KMS-11 (cell line): Measurements from ENCODE around the gene RAB10.

Experiments used
- H2AFZ ChIP-seq: fragments of 200-600 bp; sonication (generic); 2 replicates; pipeline ENCODE4 v1.6.1; 2016; ENCODE audit warnings: antibody characterized with exemption, mixed run types, low read depth
- H3K27ac ChIP-seq: fragments of 200-600 bp; sonication (generic); 2 replicates; pipeline ENCODE4 v1.6.1; 2016; ENCODE audit warnings: mild to moderate bottlenecking, mixed run types
- H3K27me3 ChIP-seq: fragments of 200-600 bp; sonication (generic); 2 replicates; pipeline ENCODE4 v1.6.1; 2017; ENCODE audit warnings: mild to moderate bottlenecking, low read depth, mixed run types, moderate library complexity; ENCODE audit not compliant: insufficient read depth
- H3K36me3 ChIP-seq: fragments of 200-600 bp; sonication (generic); 2 replicates; pipeline ENCODE4 v1.6.1; 2017; ENCODE audit warnings: mild to moderate bottlenecking, mixed run types; ENCODE audit not compliant: insufficient read depth
- H3K4me1 ChIP-seq: fragments of 200-600 bp; sonication (generic); 2 replicates; pipeline ENCODE4 v1.6.1; 2016; ENCODE audit warnings: mild to moderate bottlenecking, low read depth, mixed run types; ENCODE audit not compliant: poor library complexity, severe bottlenecking
- H3K4me2 ChIP-seq: fragments of 200-600 bp; sonication (generic); 2 replicates; pipeline ENCODE4 v1.7.0; 2016; ENCODE audit warnings: mild to moderate bottlenecking, mixed run types
- H3K4me3 ChIP-seq: fragments of 200-600 bp; sonication (generic); IDR thresholded peaks from 2 replicates; pipeline ENCODE4 v1.6.1; 2017; ENCODE audit warnings: low read depth, low read length, mixed read lengths; ENCODE audit not compliant: insufficient read depth
- H3K79me2 ChIP-seq: fragments of 200-600 bp; sonication (generic); 2 replicates; pipeline ENCODE4 v1.6.1; 2016; ENCODE audit warnings: low read depth, mixed run types; ENCODE audit not compliant: insufficient read depth
- H3K9ac ChIP-seq: fragments of 200-600 bp; sonication (generic); 2 replicates; pipeline ENCODE4 v1.6.1; 2016; ENCODE audit warnings: mild to moderate bottlenecking, mixed run types
- H4K20me1 ChIP-seq: fragments of 200-600 bp; sonication (generic); 2 replicates; pipeline ENCODE4 v1.6.1; 2016; ENCODE audit warnings: mild to moderate bottlenecking, mixed run types; ENCODE audit not compliant: insufficient read depth
- TF ChIP-seq, protein P1 (sequence below): fragments of 200-600 bp; sonication (generic); conservative IDR thresholded peaks from 2 replicates; pipeline ENCODE4 v1.6.1; 2017; ENCODE audit warnings: low read depth, mild to moderate bottlenecking, antibody characterized with exemption, low read length, moderate library complexity, mixed read lengths

The RAB10 gene

GRCh38 chr2:26033818-26034636 is at the start of gene RAB10:
Gene RAB10 (plus strand): TSS chr2:26034084. CDS start chr2:26034609, 525 bp downstream.
- H3K4me3 ChIP-seq = peak within 1 kb of the TSS; percentile 76
- TF ChIP-seq, protein P1, sequence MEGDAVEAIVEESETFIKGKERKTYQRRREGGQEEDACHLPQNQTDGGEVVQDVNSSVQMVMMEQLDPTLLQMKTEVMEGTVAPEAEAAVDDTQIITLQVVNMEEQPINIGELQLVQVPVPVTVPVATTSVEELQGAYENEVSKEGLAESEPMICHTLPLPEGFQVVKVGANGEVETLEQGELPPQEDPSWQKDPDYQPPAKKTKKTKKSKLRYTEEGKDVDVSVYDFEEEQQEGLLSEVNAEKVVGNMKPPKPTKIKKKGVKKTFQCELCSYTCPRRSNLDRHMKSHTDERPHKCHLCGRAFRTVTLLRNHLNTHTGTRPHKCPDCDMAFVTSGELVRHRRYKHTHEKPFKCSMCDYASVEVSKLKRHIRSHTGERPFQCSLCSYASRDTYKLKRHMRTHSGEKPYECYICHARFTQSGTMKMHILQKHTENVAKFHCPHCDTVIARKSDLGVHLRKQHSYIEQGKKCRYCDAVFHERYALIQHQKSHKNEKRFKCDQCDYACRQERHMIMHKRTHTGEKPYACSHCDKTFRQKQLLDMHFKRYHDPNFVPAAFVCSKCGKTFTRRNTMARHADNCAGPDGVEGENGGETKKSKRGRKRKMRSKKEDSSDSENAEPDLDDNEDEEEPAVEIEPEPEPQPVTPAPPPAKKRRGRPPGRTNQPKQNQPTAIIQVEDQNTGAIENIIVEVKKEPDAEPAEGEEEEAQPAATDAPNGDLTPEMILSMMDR = no peak
- H3K79me2 ChIP-seq = peaks cover 49% of the 10 kb centered on the region
- H3K9ac ChIP-seq = peak within 1 kb of the TSS; percentile 95
- H3K4me2 ChIP-seq = peak within 1 kb of the TSS; percentile 95
- H3K27ac ChIP-seq = peak within 1 kb of the TSS; percentile 96
- peaks cover 32% of the 10 kb centered on the region for H3K4me1 ChIP-seq
- H3K36me3 ChIP-seq = no peaks in the 10 kb centered on the region
- H4K20me1 ChIP-seq = peaks cover 12% of the 10 kb centered on the region; the same call in 1 of the 2 replicates
- H3K27me3 ChIP-seq = no peaks in the 10 kb centered on the region
- H2AFZ ChIP-seq = peak within 1 kb of the TSS; percentile 98

DNA sequence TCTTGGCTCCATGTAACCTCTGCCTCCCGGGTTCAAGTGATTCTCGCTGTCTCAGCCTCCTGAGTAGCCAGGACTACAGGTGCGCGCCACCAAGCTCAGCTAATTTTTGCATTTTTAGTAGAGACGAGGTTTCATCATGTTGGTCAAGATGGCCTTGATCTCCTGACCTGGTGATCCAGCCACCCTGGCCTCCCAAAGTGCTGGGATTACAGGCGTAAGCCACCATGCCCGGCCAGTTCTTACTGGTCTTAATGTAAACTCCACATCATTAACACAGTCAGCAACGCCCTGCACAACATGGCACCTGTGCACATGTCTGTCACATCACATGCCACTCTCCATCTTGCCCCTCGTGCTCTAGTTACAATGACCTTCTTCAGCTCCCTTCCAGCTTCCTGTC is 45.8 kb upstream of the RAB10 start:
- Histone ChIP-seq H3K27ac (no peak overlapping the region), H3K36me3 (no peaks in the 10 kb centered on the region)

DNA sequence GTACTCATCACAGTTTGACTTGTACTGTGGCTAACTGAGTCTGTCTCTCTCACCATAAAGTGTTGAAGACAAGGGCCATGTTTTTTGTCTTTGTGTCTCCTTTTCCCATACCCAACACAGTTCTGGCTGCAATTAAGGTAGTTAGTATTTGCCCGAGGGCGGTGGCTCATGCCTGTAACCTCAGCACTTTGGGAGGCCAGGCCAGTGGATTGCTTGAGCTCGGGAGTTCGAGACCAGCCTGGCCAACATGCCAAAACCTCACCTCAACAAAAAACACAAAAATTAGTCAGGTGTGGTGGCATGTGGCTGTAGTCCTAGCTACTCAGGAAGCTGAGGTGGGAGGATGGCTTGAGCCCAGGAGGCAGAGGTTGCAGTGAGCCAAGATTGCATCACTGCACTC is 44.7 kb upstream of the RAB10 start:
- Histone ChIP-seq H3K27me3 (0 out of 2 replicates have a peak, but pooled peaks cover 3% of the 10 kb centered on the region), H3K4me1 (peaks cover 3% of the 10 kb centered on the region), H3K4me2 (no peak overlapping the region), H4K20me1 (no peaks in the 10 kb centered on the region), H3K79me2 (no peaks in the 10 kb centered on the region), H2AFZ (no peak overlapping the region), H3K27ac (no peak overlapping the region), H3K9ac (no peak overlapping the region), H3K4me3 (no peak overlapping the region), H3K36me3 (no peaks in the 10 kb centered on the region)
- TF ChIP-seq, protein P1 = no peak

More for the DNA sequence above, 45.8 kb upstream of the RAB10 start:
- Histone ChIP-seq H3K4me2 (no peak overlapping the region), H3K27me3 (0 out of 2 replicates have a peak, but pooled peaks cover 3% of the 10 kb centered on the region), H3K4me1 (peaks cover 3% of the 10 kb centered on the region), H3K4me3 (no peak overlapping the region), H4K20me1 (no peaks in the 10 kb centered on the region), H2AFZ (no peak overlapping the region), H3K79me2 (no peaks in the 10 kb centered on the region), H3K9ac (no peak overlapping the region)
- TF ChIP-seq, protein P1 = no peak

- Histone ChIP-seq H3K4me1 (peaks cover 3% of the 10 kb centered on the region), H3K36me3 (no peaks in the 10 kb centered on the region), H3K79me2 (no peaks in the 10 kb centered on the region), H4K20me1 (no peaks in the 10 kb centered on the region), H3K27ac (no peak overlapping the region), H3K27me3 (0 out of 2 replicates have a peak, but pooled peaks cover 3% of the 10 kb centered on the region), H3K4me2 (peak overlapping the region; percentile 59; the same call in 1 of the 2 replicates), H3K4me3 (no peak overlapping the region), H3K9ac (no peak overlapping the region), H2AFZ (no peak overlapping the region)
- TF ChIP-seq, protein P1 = no peak
These were observed 41.9 kb upstream of the RAB10 start for GRCh38 chr2:25991965-25992364.
